ENCODE results near the gene E2F1.

The E2F1 gene

GRCh38 chr20:33670715-33671499 is 15.3 kb downstream of the E2F1 start:
- no peak for DNase-seq

- DNase-seq, result no peak
Measured at GRCh38 chr20:33669873-33670640, 16.1 kb downstream of the E2F1 start.

- DNase-seq, result no peak
Measured at GRCh38 chr20:33669224-33669623, 17.0 kb downstream of the E2F1 start.

DNA sequence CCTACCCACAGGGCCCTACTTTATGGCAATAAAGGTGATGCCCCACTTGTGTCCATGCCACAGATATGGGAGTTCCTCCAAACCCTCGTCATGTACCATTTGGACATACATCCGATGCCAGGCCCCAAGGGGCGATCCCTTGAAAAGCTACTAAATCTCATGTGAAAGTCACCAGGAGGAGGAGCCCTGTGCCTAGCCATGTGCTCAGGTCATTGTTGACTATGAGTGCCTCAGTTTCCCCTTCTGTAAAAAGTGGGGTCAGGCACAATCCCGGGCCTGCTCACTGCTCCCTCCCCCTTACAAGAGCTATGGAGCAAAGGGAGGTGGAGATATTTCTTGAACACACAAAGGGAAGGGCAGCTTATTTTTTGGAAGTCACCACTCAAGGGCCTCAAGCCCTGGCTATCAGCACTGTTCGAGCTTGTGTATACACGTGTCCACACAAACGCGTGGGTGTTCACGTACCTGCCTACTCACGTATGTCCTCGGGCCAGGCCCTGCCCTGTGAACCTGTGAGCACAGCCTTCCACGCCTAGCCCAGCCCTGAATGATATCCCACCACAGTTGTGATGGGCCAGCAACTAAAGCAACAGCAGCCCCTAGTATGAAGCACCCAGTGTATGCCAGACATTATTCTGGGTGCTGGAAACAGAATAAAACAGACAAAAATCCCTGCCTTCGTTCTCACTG is 17.6 kb downstream of the E2F1 start:
- DNase-seq, result no peak

DNA sequence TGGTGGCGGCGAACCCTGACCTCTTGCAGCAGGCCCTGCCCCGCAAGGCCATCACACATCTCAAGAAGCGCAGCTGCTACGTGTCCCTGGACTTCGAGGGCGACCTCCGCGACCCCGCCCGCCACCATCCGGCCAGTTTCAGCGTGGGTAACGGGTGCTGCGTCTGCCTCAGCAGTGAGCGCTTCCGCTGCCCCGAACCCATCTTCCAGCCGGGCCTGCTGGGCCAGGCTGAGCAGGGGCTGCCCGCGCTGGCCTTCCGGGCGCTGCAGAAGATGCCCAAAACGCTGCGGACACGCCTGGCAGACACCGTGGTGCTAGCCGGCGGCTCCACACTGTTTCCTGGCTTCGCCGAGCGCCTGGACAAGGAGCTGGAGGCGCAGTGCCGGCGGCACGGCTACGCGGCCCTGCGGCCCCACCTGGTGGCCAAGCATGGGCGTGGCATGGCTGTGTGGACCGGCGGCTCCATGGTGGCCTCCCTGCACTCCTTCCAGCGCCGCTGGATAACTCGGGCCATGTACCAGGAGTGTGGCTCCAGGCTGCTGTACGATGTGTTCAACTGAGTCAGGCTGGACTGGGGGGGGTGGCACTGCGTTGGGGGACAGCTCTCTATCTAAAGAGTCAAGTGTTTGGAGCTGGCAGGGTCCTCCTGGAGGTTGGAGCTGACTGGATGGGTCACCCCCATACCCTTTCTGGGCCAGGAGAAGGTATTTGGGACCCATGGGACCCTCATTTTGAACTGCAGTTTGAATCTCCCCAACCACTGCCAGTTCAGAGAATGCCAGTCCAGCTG is 18.3 kb downstream of the E2F1 start:
- DNase-seq, result peak; percentile 72

- peak; percentile 23 for DNase-seq
Measured at GRCh38 chr20:33667245-33667675, 18.9 kb downstream of the E2F1 start.

DNA sequence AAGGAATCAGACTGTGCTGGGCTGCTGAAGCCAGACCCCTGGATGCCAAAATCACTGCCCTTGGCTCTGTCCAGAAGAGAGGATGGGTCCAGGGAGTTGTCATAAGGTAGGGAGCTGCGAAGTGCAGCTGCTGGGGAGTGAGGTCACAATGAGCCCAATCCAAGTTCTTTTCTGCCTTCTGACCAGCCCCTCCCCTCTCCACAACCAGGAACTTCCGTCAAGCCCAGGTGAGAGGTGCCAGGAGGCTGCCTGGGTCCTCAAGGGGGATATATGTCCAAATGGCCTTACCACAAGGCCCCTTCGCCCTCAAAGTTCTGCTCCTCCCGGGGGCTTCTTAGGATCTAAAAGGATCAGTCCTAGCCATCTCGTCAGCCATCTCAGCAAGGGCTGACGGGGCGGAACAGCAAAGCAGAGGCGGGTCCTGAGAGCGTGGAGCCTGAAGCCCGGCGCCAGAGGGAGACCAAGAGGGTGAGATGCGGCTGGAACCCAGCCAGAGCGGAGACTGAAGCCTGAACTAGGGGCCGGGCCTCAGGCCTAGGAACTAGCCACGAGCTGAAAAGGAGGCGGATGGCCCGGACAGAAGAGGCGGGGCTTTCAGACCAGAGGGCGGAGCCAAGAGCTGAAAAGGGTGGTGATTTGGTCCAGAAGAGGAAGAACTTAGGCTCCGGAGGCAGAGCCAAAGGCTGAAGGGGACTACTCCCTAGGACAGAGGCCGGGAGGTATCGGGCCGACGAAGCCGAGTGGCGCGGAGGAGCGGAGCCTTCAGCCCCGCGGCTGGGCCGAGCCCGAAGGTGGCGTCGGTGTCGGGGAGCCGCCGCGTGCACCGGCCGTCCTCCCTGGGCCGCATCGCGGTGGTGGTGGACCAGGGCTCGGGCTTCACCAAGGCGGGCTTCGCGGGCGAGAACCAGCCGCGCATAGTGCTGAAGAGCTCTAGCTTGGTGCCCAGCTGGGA is 19.6 kb downstream of the E2F1 start, which contains the start of gene ACTL10:
Gene ACTL10 (plus strand): TSS at position 651 of the 952 bp plus-strand sequence. CDS start 555 bp downstream, outside the sequence.
- DNase-seq, result peak; percentile 72

- no peak for DNase-seq
Measured at GRCh38 chr20:33664762-33665144, 21.4 kb downstream of the E2F1 start.

- no peak for DNase-seq
Measured at GRCh38 chr20:33664085-33664761, 22.0 kb downstream of the E2F1 start.

DNA sequence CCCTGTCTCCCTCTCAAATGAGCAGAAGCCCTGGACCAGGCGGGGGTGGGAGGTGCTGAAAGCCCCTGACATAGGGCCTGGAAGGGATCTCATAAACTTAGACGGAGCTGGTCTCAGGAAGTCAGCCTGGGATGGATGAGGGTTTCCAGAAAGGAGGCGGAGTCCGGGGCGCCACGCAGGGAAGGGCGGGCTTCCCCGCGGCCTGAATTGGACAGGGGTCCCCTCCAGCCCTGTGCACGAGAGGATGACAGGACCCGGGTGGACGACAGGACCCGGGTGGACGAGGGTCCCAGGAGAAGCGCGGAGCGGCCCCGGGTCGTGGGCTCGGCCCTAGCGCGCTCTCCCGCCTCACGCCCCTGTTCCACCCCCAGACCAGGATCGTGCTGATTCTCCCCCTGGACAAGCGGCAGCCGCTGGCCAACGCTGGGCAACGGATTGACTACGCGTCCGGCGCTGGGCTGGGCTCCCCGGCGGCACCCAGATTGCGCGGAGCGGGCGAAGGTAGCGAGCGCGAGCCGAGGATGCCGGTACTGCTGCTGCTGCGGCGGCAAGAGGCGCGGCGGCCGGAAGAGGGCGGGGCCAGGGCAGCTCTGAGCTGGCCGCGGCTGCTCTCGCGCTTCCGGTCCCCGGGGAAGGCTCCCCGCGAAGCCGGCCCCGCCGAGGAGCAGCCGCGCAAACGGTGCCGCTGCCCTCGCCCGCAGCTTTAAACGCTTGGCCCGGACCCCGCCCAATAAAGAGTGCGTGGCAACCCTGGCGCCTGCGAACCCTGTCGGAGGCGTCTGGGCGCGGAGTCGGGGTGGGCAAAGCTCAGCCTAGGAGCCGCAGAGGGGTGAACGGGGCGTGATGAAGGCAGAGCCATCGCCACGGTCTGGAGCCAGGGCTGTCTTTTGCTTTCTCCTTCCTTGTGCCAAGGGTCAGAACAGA is 22.8 kb downstream of the E2F1 start:
- peak; percentile 79 for DNase-seq

GRCh38 chr20:33662172-33662571 is 24.0 kb downstream of the E2F1 start, which contains the start of gene C20orf144:
TSS of gene C20orf144 (plus strand) at chr20:33662327. CDS start at chr20:33662346, 19 bp downstream.
- no peak for DNase-seq

DNA sequence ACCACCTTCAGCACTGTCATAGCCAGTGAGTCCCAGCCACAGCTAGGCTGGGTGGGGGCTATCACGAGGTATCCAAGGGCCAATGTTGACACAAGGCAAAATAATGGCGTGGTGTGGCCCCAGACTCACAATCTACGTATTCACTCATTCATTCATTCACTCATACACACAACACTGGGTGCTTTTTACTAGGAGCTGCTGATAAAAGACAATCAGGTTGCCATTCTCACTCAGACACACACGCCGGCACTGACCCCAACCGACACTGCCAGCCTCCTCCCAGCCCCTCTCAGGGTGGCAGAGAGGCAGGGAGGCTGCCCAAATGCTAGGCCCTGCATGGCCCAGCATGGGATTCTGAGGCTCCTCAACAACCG is 25.5 kb downstream of the E2F1 start:
- no peak for DNase-seq

DNA sequence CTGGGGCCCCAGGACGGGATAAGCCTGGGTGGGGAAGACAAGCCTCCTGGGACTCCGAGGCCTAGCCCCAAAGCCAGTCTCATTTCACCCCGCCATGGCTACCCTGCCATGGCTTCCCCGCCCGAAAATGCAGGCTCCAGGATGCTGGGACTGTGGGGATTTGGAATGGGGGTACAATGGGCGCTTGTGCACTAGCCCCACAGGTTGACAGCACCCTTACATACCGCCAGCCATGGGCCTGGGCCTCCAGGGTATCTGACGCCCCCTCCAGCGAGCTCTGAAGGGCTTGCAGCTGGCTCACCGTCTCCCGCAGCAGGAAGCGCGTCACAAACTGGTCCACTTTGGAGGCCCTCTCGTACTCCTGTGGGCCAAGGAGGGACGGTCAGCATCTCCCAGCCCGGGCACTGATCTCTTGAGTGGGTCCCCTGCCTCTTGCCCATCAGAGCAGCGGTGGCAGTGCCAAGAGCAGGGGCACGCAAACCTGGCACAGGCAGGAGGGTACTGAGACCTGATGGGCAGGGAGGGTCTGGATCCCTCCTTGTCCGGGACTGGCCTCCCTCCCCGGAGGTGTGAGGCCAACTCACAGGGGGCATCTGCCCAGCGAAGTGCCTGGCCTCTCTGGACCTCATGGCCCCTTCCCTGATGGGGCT is 26.0 kb downstream of the E2F1 start:
- no peak for DNase-seq

GRCh38 chr20:33659341-33660034 is 26.7 kb downstream of the E2F1 start:
- no peak for DNase-seq

DNA sequence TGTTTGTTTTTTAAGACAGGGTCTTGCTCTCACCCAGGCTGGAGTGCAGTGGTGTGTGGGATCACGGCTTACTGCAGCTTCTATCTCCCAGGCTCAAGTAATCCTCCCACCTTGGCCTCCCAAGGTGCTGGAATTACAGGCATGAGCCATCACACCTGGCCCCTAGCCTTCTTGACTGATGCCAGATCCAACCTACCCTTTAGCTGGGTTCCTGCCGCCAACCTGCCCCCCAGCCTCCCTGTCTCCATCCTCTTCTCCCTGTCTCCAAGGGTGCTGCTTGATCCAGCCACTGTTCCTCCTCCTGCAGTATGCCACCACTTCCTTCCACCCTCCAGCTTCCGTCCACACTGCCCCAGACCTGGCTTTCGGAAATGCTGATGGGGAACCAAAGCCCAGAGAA is 27.3 kb downstream of the E2F1 start:
- DNase-seq, result no peak

DNA sequence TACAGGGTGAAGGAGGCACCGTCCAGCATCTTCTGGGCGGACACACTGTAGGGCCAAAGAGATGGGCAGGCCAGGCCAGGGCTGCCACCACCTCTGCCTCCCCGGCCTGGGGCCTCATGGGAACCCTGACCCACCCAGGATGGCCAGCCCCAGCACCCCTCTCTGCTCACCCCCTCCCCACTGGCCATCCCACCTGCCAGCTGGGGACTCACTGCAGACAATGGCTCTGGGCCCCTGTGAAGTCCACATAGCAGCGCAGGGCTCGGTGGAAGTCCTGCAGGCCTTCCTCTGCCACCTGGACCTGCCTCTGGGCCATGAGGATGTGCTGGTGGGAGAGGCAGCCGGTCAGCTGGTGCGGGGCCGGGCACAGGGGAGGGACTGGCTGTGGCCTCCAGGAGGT is 27.7 kb downstream of the E2F1 start:
- DNase-seq, result no peak

GRCh38 chr20:33657704-33658095 is 28.5 kb downstream of the E2F1 start:
- DNase-seq, result no peak

Measured in activated effector memory CD4-positive, alpha-beta T cell treated with Interleukin-2 at 50 U/mL for 16 hours (primary cell).